GM12864 (cell line): ENCODE data around the gene ADGRG4.

Experiments used
- DNase-seq: peaks from one replicate; pipeline ENCODE4 v3.0.0-alpha.2; 2011; ENCODE audit warnings: low read depth
- H3K4me3 ChIP-seq: 2 replicates; pipeline ENCODE4 v1.5.1; 2011; ENCODE audit warnings: mild to moderate bottlenecking, low read depth, low read length, control low read depth
- CTCF ChIP-seq: IDR thresholded peaks from 2 replicates; pipeline ENCODE4 v1.5.1; 2011; ENCODE audit warnings: low read depth, mild to moderate bottlenecking, moderate library complexity, low read length, control low read depth, inconsistent platforms; ENCODE audit errors: missing control alignments

Gene ADGRG4

GRCh38 chrX:136344320-136344719 is 43.6 kb downstream of the ADGRG4 start:
- TF ChIP-seq CTCF = no peak

GRCh38 chrX:136346506-136346905 is 45.7 kb downstream of the ADGRG4 start:
- no peak overlapping the region for H3K4me3 ChIP-seq
- no peak for DNase-seq
- no peak for TF ChIP-seq CTCF

More at GRCh38 chrX:136344320-136344719, 43.6 kb downstream of the ADGRG4 start:
- H3K4me3 ChIP-seq = no peak overlapping the region
- DNase-seq = no peak

GRCh38 chrX:136347706-136348105 is 46.9 kb downstream of the ADGRG4 start:
- H3K4me3 ChIP-seq = no peak overlapping the region
- no peak for DNase-seq
- no peak for TF ChIP-seq CTCF

GRCh38 chrX:136353526-136354093 is 52.8 kb downstream of the ADGRG4 start:
- no peak for DNase-seq
- no peak for TF ChIP-seq CTCF
- H3K4me3 ChIP-seq = no peak overlapping the region

- no peak for TF ChIP-seq CTCF
- no peak overlapping the region for H3K4me3 ChIP-seq
- no peak for DNase-seq
Measured at GRCh38 chrX:136354201-136354600, 53.4 kb downstream of the ADGRG4 start.

- H3K4me3 ChIP-seq = no peak overlapping the region
- TF ChIP-seq CTCF = no peak
- DNase-seq = no peak
Measured at GRCh38 chrX:136369377-136369776, 68.6 kb downstream of the ADGRG4 start.

GRCh38 chrX:136376713-136377112 is 76.0 kb downstream of the ADGRG4 start:
- no peak for DNase-seq
- H3K4me3 ChIP-seq = no peak overlapping the region
- TF ChIP-seq CTCF = no peak
